Endothelial cell of umbilical vein (primary cell): ENCODE measurements around the gene ERAP2.
"Not testable (repeated sequence)": the region's sequence is repeated elsewhere in the genome, so short reads cannot be mapped to it uniquely, and the experiment has no call there.

Experiments
- CTCF ChIP-seq, 2 donors: IDR thresholded peaks; 1 replicate in 1 of 2; 2 replicates in 1 of 2; pipeline ENCODE4 v1.5.1; 2011; ENCODE audit warnings: low read length in 2 of 2, mild to moderate bottlenecking in 2 of 2, moderate library complexity in 2 of 2, control low read depth in 1 of 2, inconsistent platforms in 1 of 2, low read depth in 1 of 2; ENCODE audit not compliant: insufficient read depth in 1 of 2; ENCODE audit errors: extremely low read depth in 1 of 2
- EZH2 ChIP-seq: IDR thresholded peaks from 2 replicates; pipeline ENCODE4 v1.6.1; 2012; ENCODE audit warnings: borderline replicate concordance, low read depth, mild to moderate bottlenecking, moderate library complexity, low read length, inconsistent platforms; ENCODE audit not compliant: severe bottlenecking
- POLR2AphosphoS5 ChIP-seq: IDR thresholded peaks from 2 replicates; pipeline ENCODE4 v1.6.1; 2012; ENCODE audit warnings: low read depth, mild to moderate bottlenecking, control low read depth, low read length, moderate library complexity; ENCODE audit not compliant: insufficient read depth

GRCh38 chr5:96876977-96877469 is 723 bp downstream of the ERAP2 start:
- not testable (repeated sequence) for TF ChIP-seq CTCF (IDR thresholded peaks at IDR 0.05; ENCODE audit: extremely low read depth in 1 of 2, insufficient read depth in 1 of 2, low read depth in 1 of 2, low read length in 2 of 2); POLR2AphosphoS5; EZH2
